Posterior cingulate gyrus (tissue), 11 donors: ENCODE data around the gene MCUR1.
"Not testable (repeated sequence)": the region's sequence is repeated elsewhere in the genome, so short reads cannot be mapped to it uniquely, and the experiment has no call there.

Experiments
- DNase-seq, 10 donors: peaks; one replicate each; pipeline versions ENCODE4 v3.0.0 to v3.0.0-alpha.2; 2020 to 2021; ENCODE audit warnings: mixed read lengths in 3 of 10
- intact Hi-C: fragments of 100-400 bp; cut with DNase I; formaldehyde crosslinking; loops from one replicate; pipeline ENCODE4 v1.15.1; 2023

The MCUR1 gene

GRCh38 chr6:13788820-13789219 lies 25.5 kb downstream of the MCUR1 start:
- no peak for DNase-seq
- intact Hi-C loops = no loop called here

DNA sequence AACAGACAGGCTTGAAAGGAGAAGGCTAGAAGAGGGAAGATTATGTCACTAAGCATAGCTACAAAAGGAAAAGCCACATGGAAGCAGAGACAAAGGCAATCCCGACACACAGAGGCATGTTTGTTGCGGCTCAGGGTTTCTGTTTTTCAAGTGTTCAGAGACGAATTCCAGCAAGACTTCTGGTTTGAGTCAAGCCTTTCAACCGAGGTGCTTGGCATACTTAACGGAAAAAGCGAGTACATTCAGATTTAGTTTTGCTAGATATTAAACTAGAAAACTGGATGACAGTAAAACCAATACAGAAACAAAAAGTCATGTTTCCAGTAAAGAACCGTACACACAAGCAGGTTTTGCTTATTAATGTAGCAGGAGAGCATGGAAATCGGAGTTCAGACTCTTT lies 27.2 kb downstream of the MCUR1 start:
- intact Hi-C loops = no loop called here

GRCh38 chr6:13780162-13780561 lies 34.2 kb downstream of the MCUR1 start:
- intact Hi-C loops, DNase-seq: not testable (repeated sequence)

More for the DNA sequence above, 27.2 kb downstream of the MCUR1 start:
- no peak for DNase-seq

- no peak for DNase-seq
- intact Hi-C loops = no loop called here
Measured at GRCh38 chr6:13778028-13778427, 36.3 kb downstream of the MCUR1 start.

GRCh38 chr6:13776602-13777001 lies 37.8 kb downstream of the MCUR1 start:
- intact Hi-C loops = no loop called here
- DNase-seq = no peak

- DNase-seq = not testable (repeated sequence)
Measured at GRCh38 chr6:13775466-13775865, 38.9 kb downstream of the MCUR1 start.

DNA sequence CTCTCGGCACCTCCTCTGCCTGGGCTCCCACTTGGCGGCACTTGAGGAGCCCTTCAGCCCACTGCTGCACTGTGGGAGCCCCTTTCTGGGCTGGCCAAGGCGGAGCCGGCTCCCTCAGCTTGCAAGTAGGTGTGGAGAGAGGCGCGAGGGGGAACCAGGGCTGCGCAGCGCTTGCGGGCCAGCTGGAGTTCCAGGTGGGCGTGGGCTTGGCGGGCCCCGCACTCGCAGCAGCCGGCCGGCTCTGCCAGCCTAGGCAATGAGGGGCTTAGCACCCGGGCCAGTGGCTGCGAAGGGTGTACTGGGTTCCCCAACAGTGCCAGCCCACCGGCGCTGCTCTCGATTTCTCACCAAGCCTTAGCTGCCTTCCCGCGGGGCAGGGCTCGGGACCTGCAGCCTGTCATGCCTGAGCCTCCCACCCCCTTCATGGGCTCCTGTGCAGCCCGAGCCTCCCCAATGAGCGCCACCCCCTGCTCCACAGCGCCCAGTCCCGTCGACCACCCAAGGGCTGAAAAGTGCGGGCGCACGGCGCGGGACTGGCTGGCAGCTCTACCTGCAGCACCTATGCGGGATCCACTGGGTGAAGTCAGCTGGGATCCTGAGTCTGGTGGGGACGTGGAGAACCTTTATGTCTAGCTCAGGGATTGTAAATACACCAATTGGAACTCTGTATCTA lies 41.9 kb downstream of the MCUR1 start:
- intact Hi-C loops, DNase-seq: not testable (repeated sequence)

More at GRCh38 chr6:13775466-13775865, 38.9 kb downstream of the MCUR1 start:
- intact Hi-C loops = not testable (repeated sequence)

DNA sequence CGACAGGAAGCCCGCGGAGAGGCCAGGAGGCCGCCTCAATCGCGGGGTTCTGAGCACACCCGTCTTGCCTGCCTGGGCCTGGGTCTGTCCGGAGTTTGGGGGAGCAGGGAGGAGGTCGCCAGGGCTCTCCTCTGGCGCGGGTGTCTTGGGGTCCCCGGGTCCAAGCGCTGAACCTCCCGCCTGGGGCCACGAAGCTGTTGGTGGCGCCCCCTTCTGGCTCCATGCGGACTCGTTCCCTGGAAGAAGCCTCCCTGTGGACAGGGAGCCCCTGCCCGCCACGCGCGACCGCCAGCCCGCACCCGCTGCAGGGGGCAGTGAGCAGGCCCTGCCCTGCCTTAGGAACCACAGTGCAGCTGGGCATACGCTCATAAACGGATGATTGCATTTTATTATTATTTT lies 44.7 kb downstream of the MCUR1 start:
- intact Hi-C loops = no loop called here
- DNase-seq = peak in 1 of 10 donors; percentile 83

- intact Hi-C loops = no loop called here
Measured at GRCh38 chr6:13769034-13769654, 45.2 kb downstream of the MCUR1 start.

DNA sequence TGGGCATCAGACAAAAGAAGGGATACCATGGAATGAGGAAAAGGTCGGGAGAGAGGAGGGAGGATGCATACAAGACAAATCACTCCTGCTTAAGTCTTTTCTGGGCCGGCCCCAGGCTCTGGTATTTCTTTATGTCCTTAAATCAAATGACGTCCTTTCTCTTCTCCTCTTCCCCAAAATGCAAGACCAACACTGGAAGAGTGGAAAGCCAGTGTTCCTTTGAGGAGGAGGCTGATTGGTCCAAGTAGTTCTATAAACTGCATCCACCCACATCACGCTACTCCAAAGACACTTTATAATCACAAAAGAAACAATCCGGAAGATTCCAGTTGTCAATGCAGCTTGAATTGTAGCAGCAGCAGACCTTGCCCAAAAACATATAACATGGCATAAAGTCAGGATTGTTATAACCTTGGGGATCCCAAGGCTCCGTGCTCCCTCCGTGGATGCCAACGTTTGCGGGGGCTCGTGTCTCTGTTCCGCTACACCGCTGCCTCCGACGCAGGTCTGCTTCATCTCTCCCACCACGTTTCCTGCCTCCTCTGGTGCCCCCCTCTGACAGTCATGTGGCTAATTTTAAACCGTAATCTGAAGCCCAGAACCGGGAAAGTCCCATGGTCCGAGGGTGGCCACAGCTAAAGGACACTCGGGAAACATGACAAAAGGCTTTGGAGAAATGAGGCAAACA lies 47.1 kb downstream of the MCUR1 start:
- intact Hi-C loops = no loop called here

More at GRCh38 chr6:13769034-13769654, 45.2 kb downstream of the MCUR1 start:
- DNase-seq = no peak

DNA sequence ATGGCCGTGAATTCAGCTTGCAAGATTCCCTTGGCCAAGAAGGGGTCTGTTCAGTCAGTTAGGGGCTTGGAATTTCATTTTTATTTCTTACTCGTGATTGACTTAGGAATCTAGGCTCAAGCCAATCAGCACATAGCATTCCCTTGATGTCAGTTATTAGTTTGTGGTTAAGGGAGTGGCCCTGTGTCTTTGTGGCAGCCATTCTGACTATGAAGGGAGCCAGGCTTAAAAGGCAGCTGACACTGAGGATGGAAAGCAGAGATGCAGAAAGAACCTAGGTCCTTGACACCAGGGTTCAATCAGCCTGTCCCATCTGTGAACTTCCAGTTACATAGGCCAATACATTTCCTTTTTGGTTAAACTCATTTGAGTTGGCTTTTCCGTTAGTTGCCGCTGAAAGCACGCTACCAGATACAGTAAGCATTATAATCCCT lies 48.1 kb downstream of the MCUR1 start:
- intact Hi-C loops = no loop called here
- DNase-seq = no peak

More for the DNA sequence above, 47.1 kb downstream of the MCUR1 start:
- DNase-seq = peak in 8 of 10 donors; percentile 29 to 88 (median 50)

GRCh38 chr6:13765570-13765969 lies 48.8 kb downstream of the MCUR1 start:
- intact Hi-C loops = no loop called here
- no peak for DNase-seq

DNA sequence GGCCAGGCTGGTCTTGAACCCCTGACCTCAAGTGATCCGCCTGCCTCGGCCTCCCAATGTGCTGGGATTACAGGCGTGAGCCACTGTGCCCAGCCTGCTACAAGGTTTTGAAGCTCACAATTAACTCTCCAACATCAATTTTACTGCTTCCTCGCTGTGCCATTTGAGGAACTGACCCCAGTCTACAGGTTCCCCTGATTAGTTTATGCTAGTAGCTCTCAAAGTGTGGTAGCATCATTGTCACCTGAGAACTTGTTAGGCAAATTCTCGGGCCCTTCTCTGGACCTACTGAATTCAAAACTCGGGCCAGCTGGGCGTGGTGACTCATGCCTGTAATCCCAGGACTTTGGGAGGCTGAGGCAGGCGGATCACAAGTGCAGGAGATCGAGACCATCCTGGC lies 49.4 kb downstream of the MCUR1 start:
- intact Hi-C loops = no loop called here
- DNase-seq = peak in 1 of 10 donors; percentile 27

DNA sequence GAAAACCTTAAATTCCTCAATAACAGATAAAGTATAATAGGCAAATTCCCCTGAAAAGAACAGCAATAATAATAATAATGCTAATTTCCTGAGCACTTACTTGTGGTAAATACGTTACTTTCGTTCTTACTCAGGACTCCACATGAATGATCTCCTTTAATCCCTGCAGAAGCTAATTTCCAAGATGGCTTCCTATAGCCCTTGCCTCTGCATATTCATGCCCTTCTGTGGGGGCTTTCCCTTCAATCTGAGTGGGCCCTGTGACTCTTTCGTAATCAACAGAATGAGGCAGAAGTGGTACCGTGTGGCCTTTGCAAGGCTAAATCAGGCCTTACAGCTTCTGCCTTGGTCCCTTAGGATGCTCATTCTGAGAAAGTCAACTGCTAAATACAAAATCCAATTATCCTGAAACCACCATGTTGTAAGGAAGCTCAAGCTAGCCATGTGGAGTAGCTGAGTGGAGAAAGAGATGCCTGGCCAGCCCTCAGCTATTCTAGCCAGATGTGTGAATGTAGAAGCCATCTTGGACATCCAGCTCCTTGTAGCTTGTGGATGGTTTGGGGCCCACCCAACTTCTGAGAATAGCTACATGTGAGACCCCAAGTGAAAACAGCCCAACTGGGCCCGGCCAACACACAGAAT lies 50.5 kb downstream of the MCUR1 start:
- no peak for DNase-seq
- intact Hi-C loops = no loop called here

GRCh38 chr6:13762611-13763441 lies 51.5 kb downstream of the MCUR1 start:
- intact Hi-C loops = no loop called here
- peak in 8 of 10 donors; percentile 15 to 94 (median 49) for DNase-seq

GRCh38 chr6:13761361-13762036 lies 52.9 kb downstream of the MCUR1 start:
- no peak for DNase-seq
- intact Hi-C loops = no loop called here

- intact Hi-C loops = no loop called here
- DNase-seq = no peak
Measured at GRCh38 chr6:13760307-13761304, 53.8 kb downstream of the MCUR1 start.

- intact Hi-C loops = no loop called here
- DNase-seq = no peak
Measured at GRCh38 chr6:13759025-13759424, 55.3 kb downstream of the MCUR1 start.
